Retina (tissue), 1 donor: Measurements from ENCODE around the gene SLC6A20.
"Not testable (repeated sequence)": the region's sequence is repeated elsewhere in the genome, so short reads cannot be mapped to it uniquely, and the experiment has no call there.

Experiments
- DNase-seq: peaks from one replicate; pipeline ENCODE4 v3.0.0-alpha.2; 2016

Gene SLC6A20

DNA sequence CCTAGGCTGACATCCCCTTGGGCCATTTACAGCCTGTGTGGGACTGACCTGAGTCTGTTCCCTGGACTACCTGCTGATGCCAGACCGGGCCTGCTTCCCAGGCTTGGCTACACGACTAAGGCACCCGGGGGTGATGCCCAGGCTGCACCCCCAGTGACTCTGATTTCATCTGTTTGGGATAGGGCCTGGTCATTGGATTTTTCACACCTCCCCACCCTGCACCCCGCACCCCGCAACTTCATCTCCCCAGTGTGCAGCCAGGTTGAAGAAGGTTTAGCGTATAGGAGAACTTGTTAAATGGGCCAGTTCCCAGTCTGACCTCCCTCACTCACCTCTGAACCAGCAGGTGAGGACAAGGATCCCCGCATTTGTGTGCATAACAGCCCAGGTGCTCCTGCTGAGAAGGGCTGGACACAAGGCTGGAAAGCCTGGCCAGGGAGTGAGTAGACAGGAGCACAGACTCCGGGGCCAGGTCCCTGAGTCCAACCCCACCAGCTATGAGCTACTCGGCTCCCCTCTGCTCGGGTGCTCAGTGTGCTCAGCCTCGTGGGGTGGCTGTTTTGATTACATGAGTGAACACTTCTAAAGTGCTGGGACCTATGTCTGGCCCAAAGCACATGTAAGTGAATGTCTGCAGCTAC lies 18.5 kb downstream of the SLC6A20 start:
- DNase-seq = no peak

DNA sequence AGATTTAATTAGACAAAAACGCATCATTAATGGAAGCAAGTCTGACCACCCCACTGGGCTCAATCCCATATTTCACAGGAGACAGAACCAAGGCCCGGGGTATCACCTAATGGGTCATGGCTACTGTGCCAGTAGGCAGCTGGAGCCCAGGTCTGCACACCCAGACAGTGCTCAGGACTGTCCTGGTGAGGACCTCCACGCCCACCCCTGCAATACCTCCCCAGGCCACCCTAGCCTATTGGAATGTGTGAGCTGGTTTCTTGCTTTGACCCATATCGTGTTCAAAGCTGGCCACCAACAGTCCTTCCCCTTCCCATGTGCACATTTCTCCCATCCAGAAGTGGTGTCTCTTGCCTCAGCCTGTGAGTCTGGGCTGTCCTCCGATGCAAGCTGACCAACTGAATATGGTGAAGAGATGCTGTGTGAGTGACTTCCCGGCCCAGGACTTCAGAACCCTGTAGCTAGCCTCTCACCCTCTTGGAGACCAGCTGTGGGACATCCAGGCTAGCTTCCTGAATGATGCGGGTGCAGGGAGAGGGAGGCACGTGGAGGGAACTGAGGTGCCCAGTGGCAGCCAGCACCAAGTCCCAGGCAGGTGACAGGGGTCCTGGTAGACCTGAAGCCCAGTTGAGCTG lies 19.1 kb downstream of the SLC6A20 start:
- no peak for DNase-seq

DNA sequence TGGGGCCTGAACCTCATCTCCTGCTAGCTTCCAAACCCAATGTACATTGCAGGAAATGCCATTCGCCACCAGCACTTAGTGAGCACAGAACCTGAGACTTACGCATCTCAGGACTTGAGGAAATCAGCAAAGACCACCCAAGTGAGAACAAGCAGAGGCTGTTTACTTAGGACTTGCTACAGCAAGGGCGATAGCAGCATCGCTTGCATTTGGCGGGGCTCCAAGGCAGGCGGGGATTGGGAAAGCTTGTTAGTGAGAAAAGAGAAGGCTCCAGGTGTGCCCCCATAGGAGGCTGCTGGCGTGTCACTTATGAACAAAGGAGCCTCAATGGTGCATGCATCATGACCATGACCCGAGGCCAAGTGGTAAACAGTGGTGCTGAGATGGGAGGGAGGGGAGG lies 19.7 kb downstream of the SLC6A20 start:
- no peak for DNase-seq

DNA sequence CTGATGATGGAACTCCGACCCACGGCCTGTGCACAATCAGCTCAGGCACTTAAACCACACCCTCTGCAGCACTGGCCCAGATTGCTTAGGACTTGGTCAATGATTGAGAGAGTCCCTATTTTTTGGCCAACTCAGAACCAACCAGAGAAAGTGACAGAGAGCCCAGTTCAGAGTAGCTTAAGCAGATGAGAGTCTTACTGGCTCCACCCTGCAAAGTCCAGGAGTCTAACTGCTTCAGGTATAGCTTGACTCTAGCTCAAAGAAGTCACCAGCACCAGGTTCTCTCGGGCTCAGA lies 20.1 kb downstream of the SLC6A20 start:
- DNase-seq = no peak

DNA sequence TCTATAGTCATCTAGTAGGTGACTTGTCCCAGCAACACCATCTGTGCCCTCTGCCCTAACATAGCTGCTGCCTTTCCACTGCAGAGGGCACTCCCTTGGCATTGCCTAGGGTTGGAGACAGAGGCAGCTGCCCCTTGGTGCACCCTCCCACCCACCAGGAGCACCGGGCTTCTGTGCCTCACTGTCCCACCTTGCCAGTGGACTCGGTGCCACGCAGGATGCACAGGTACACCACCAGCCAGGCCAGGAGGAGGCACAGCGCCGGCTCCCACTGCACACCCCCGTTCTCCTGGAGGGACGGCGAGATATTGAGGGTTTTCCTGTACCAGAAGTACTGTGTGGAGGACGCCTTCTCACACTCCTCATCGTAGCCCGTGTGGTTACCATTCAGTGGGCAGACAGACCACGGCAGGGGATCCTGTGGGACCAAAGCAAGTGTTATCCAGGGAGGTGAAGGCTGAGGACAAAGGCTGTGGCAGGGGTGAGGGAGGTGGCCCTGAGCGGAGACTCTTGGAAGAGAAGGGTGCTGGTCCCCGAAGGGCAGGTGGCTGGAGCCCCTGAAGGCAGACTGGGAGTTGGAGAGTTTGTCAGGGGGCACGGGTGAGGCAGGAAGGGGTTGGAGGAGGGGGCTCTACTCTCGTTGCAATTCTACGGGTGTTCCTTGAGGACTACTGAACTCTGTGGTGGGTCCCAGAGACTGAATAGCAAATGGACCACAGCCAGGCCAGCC lies 20.6 kb downstream of the SLC6A20 start:
- no peak for DNase-seq

DNA sequence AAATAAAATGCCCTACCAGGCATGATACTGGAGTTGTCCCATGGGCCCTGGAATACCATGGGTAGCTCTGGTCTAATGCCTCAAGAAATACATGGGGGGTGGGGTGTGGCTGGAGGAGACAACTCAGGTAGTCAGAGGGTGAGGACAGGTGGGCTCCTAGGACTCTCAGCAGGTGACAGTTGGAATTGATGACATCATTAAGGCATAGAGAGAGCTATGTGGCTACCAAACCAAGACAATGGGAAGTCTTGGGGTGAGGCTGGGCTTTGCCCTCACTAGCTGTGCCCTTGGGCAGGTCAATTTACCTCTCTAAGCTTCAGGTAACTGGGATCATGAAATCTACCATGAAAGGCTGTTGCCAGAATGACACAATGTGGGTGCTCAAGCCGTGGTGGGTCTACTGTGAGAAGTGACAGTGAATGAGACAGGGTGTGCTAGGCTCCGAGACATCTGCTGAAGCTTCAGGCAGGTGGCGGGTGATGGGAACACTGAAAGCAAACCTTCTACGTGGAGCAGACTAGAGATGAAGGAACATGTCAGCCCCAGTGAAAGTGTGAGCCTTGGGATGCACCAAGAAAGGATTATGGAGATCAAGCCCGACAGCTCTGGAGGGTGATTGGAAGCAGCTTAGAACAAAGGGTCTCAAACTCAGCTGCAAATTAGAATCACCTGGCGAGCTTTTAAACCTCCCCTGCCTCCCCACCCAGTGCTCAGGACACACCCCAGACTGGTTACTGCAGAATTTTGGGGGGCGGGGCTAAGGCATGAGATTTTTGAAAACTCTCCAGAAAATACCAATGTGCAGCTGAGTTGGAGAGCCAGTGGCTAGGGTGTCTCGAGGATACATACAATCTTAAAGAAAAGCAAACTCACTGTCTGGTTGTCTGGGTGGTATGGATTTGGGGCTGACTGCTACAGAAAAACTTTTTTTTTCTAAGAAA lies 21.5 kb downstream of the SLC6A20 start:
- DNase-seq = no peak

DNA sequence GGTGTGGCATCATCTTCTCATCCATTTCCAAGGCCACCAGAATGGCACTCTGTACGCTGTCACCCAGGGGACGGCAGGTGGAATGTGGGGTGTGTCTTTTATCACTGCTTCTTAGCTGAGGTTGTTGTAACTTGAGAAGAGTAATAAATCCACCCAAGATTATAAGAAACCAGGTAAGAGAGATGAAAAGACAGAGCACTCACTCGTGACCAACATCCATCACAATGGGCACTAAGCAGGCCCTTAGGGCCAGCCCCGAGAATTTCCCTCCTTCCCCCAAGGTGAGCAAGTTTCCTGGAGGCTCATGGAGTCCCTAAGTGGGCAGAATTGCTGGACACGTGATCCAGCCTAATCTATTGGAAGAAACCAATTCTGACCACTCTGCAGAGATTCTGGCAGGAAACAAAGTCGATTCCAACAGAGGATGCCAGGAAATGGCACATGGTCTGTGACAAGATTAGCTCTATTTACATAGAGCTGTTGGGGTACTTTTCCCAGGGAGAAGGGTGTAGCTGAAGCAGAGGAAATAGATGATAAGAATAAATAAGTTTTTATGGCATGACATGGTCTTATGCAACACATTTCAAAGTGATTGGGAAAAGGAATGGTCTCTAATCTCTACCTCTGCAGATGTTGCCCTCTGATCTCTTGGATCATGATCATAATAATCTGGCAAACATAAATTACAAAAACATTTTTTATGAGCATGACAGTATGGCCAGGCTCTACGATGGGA lies 22.5 kb downstream of the SLC6A20 start:
- DNase-seq = no peak

DNA sequence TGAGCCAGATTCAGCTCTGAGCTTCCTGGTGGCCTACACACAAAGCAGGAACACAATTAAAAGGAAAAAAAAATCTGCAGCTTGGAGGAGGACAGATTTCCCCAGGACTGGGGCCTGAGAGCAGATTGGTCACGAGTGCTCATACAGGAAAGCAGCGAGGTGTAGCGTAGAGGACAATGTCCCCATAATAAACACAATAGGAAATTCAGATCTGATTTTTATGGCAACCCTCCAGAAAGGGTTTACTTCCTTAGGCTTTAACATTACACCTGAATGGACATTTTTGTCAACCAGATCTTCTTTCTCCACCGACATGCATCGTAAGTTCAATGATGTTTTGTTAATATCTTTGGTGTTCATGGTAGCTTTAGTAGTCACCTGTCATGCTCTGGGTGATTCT lies 23.3 kb downstream of the SLC6A20 start:
- no peak for DNase-seq

DNA sequence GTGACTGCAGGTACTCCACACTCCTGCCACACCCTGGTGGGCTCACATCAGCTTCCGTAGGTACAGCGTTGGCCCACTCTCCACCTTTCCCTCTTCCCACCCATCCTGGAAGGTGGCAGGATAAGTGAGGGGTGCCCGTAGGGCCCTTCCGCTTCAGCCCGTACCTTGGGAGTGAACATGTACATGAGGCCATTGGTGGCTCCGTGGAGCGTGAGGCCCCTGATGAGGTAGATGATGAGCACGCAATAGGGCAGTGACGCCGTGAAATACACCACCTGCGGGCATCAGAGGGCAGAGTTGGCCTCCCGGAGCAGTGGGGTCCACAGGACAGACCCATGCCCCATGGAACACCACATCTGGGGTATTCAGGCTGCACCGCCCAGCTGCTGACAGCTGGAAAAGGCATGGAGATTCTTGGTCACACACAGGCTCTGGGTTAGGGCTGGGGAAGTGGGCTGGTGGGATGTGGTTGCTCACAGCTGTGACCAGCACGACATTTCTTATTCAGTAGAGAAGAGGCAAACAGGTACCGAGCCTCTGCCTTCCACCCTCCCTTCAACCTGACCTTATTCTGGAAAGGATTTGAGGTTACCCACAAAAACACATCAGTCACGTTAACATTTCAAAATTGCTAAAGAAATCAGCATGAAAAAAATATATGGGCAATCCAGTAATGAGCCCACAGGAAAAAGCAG lies 23.8 kb downstream of the SLC6A20 start:
- no peak for DNase-seq

DNA sequence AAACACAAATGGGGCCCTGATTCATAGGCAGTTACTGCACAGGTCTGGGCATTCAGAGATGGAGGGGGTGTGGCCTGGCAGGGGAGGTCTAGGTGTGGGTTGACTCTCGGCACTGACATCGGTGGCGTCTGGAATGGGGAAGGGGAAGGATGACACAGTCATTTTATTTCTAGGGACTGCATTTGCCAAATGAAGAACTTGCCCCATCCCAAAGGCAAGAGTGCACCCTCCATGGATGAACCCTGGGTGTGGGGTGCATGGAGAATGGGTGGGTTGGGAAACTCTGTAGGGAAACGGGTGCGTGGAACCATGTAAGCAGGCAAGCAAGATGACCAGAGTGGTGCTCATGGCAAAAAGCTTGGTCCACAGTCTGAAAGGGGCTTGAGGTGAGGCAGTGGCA lies 24.5 kb downstream of the SLC6A20 start:
- no peak for DNase-seq

DNA sequence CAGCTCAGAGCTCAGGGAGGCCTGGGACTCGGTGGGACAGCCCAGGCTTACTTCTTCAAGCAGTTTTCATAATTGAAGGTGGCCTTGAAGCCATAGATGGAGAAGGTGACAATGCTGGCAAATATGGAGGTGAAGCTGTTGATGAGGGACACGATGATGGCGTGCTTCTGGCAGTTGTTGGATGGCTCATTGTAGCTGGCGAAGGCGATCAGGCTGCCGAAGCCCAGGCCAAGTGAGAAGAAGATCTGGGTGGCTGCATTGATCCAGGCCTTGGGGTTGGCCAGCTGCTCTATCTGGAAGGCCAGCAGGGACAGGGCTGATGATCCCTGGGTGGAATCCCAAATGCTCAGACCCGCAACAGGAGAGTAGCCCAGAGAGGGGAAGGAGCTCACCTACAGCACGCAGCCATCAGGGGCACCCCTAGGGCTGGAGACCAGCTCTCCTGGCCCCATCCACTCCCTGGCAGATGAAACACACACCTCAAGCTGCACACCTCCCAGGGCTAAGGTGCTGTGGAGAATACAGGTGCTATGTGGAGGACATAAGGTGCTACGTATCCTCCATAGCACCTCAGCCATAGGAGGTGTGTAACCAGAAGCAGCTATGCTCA lies 25.1 kb downstream of the SLC6A20 start:
- no peak for DNase-seq

DNA sequence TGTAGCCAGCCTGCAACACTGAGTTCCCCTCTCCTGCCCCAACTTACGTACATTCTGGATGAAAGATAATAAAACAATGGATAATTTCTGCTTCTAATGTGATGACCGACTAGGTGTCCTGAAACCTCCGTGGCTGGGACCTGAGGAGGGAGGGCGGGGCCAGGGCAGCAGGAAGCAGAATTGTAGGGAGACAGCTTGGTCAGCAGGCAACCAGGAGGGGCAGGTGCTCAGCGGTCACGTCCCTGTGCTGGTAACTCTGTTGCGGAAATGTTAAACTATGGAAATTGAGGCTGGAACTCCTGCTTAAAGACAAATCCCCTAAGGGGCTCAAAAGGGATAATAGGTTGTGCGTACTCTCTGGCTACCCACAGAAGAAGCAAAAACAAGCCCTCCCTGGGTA lies 30.4 kb downstream of the SLC6A20 start:
- no peak for DNase-seq

DNA sequence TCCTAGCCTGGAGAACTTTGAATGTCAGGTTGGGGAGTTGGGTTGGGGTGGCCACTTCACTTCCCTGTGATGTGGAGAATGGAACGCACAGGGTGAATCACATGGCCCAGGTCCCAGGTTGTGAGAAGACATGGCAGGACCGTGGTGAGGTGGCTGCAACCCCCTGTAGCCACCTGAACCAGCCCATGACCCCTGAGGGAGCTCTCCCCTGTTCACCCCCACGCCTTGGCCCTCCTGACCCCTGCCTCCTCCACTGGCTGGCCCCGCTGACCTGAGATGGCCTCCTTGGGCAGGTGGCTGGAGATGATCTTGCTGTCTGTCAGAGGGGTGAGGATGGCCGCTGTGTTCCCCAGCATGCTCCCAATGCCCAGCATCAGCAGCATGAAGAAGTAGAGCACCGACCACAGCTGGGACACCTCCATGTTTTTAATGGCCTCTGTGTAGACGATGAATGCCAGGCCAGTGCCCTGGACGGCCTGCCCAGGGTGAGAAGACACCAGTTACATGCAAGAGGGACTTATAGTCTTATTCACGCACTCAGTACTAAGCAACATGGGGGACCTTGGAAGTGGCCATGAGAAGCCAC lies 31.0 kb downstream of the SLC6A20 start:
- no peak for DNase-seq

DNA sequence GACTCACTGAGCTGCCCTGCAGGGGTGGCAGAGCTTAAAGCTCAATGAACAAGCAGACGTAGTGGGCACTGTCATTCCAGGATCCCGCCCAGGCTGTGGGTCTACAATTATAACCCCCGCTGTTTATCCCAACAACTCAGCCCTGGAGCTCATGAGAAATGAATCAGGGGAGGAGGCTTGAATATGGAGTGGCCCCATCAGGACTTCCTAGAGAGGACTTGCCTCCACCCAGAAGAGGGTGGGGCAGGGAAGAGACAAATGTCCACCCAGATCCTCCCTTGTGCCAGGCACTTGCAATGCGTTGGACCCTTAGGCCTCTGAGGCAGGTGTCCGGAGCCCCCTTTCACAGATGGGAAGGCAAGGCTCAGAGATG lies 33.0 kb downstream of the SLC6A20 start:
- no peak for DNase-seq

DNA sequence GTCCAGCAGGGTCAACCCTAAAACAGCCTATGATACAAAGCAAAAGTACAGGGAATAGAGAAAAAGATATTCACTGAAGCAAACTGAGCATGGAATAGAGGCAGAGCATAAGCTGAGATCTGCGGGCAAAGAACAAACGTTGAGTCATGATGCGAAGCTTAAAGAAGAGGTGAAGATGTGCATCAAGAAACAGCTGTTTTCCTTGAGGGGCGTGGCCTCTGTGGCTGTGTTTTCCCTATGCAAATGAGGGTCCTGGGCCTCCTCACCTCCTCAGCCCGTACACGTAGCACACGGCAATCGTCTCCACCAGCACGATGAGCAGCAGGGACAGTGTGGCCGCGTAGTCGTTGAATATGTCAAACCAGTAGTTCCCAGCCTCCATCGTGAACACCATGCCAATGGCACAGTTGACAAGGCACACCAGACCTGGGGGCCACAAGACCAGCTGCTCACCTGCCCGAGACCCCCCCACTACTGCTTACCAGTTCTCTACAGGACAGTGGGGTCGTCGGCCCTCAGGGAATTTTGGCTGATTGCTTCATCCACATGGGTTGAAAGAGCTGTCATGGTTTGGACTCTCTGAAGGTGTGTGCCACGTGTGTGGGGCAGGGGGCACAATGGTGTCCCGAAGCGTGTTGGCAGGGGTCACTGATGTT lies 33.6 kb downstream of the SLC6A20 start:
- no peak for DNase-seq

DNA sequence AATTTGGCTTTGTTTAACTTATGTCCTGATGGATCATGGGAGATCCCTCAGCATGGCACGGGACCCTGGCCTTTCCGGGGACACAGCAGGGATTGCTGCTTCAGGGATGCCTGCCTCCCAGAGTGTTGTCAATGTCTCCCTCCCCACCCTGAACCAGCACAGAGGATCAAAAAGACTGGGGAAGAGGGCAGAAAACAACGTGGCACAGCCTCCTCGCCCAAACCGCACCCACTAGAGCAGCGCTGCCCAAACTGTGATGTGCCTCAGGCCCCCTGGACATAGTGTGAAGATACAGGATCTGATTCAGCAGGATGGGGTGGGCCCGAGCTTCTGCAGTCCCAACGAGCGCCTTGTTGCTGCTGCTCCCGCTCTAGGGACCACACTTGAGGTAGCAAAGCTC lies 34.5 kb downstream of the SLC6A20 start:
- no peak for DNase-seq

DNA sequence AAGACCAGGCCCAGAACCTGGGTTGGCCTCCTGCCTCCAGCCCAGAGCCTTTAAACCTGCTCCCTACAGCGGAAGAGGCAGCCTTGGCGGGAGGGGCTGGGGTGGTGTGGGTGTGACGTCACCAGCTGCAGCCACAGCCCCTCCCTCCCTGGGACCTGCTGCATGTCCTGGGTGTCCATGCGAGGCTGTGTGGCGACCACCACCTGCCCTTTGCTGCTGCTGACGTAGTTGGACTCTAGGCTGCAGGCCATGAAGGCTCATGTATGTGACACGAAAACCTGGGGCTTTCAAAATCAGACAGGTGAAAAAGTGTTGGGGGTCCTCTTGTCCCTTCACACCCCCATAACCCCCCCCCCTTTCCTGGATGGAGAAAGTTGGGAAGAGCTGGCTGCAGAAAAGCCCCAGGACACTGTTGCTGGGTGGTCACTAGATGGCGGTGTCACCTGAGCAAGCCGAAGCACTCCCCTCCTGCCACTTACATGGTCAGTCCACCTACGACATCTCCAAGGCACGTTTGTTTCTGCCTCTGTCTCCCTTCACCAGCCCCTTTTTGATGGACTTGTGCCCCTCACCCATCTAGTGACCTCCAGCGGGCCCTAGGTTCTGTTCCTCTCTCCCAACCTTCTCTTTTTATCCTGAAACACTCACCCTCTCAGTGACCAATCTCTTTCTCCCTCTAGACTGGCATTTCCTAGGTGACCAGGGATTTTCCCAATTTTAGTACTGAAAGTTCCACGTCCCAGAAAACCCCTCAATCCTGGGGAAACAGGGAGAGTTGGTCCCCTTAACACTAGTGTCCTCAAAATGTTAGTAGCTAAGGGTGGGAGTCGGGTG lies 35.2 kb downstream of the SLC6A20 start:
- peak; percentile 77 for DNase-seq

DNA sequence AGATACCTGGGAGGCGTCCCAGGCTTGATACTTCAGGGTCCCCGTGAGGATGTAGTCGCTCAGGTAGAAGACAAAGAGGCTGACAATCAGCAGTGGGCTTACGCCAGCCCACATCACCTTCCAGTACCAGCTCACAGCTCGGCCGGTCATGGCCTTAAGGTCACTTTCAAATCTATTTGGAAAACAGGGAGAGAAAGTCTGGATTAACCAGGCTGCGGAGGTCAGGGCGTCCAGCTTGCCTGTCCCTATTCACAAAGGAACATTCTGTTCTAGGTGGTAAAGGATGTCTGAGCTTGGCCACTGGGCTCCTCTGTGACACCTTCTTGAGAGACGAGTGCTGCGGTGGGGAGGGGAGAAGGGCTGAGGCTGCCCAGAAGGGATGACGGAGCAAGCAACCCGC lies 36.5 kb downstream of the SLC6A20 start:
- no peak for DNase-seq

DNA sequence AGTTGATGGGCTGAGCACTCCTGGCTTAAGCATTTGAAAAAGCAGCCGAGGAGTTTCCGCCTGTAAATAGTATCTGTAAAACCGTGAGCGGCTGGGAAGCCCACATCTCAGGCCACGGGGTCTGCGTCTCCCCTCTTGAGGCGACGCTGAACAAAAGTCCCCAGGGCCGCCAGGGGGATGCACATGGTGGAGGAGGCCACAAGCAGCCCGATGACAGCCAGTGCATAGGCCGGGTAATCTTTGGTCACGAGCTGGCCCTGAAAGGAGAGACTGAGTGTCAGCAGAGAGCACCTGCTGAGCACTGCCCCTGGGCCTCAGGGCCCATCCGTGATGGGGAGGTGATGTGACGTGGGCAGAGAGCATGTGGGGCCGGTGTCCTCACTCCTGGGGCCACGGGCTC lies 37.5 kb downstream of the SLC6A20 start:
- DNase-seq = no peak

DNA sequence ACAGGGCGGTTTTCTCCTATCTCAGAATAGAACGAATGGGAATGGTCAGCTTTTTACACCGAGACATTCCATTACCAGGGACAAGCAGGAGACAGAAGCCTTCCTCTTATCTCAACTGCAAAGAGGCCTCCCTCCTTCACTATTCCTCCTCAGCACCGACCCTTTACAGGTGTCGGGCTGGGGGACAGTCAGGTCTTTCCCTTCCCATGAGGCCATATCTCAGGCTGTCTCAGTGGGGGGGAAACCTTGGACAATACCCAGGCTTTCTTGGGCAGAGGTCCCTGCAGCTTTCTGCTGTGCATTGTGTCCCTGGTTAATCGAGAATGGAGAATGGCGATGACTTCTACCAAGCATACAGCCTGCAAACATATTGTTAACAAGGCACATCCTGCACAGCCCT lies 39.2 kb downstream of the SLC6A20 start:
- not testable (repeated sequence) for DNase-seq
